Bronchial epithelial cell (primary cell): ENCODE results near the gene IP6K3. TPM values are rescaled to one million over a fixed set of nuclear protein-coding genes. Genes with fewer than 3 reads are reported as not detected.
A peak's percentile ranks its signal among the peaks of the same experiment; 100 is the strongest.

Experiments used
- DNase-seq: peaks from one replicate; pipeline ENCODE4 v3.0.0-alpha.2; 2010; ENCODE audit warnings: low read depth
- FAIRE-seq: peaks from 2 replicates; lab custom pipeline; 2011; peaks lifted over from hg19 to GRCh38; lab: Jason Lieb, UNC
- H3K27me3 ChIP-seq: 2 replicates; pipeline ENCODE4 v1.5.1; 2011; ENCODE audit warnings: low read length; ENCODE audit not compliant: control insufficient read depth, insufficient read depth
- H3K36me3 ChIP-seq: 2 replicates; pipeline ENCODE4 v1.5.1; 2011; ENCODE audit warnings: low read length; ENCODE audit not compliant: control insufficient read depth, insufficient read depth
- H3K4me3 ChIP-seq: 2 replicates; pipeline ENCODE4 v1.5.1; 2011; ENCODE audit warnings: mild to moderate bottlenecking, low read depth, low read length, control low read depth
- total RNA-seq: library from RNA; depleted of rRNA; stranded (reverse); fragments of >200 nt; gene quantifications from 2 replicates; pipeline ENCODE4 v1.2.1, GENCODE V29; 2014
- TF ChIP-seq, protein P1 (sequence below): IDR thresholded peaks from 2 replicates; pipeline ENCODE4 v1.5.1; 2011; ENCODE audit warnings: mild to moderate bottlenecking, moderate library complexity, low read length, control low read depth, inconsistent platforms; ENCODE audit not compliant: insufficient read depth, severe bottlenecking

IP6K3 gene
- total RNA-seq, 1 donor from 2014 or later: under 0.01 TPM

DNA sequence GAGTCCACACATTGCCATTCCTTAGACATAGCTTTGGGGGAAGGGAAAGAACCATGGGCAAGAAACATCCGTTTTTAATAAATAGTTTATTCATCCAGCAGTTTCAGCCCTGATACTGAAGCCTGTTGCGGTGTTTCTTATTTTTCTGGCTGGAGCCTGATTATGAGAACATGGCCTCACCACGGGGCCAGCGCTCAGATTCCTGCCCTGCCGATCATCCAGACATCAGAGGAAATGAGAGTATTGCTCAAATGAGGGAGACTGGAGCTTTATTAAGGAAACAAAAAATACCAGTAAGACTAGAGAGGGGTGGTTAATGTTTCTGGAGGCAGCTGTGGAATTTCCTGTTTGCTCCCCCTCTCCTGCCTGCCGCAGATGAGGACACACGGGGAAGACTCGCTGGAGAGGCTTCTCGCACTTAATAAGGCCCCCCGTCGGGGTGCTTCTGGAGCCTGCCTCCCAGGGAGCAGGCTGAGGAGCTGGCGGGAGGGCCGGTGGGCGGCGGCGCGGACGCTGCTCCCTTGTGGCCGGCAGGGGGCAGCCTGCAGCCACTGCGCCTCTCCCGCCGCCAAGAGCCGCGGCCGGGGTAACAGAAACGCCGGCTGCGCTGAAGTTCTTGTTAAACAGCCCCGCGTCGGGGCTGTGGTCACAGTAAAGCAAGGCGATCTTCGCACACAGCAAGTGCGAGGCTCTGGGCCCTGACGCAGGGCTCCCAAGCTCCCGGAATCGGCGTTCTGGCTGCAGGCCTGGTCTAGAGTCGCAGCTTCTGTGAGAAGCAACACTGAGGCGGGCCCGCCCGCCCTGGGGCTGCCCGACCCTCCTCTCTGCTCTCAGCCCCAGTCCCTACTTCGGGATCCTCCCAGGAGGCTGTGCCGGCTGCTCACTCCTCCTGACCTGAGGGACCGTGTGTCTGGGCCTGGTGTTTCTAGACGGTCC, 24.7 kb upstream of the IP6K3 start:
- Histone ChIP-seq H3K4me3 (no peak overlapping the region), H3K27me3 (no peaks in the 10 kb centered on the region), H3K36me3 (peaks cover 18% of the 10 kb centered on the region)
- TF ChIP-seq, protein P1, sequence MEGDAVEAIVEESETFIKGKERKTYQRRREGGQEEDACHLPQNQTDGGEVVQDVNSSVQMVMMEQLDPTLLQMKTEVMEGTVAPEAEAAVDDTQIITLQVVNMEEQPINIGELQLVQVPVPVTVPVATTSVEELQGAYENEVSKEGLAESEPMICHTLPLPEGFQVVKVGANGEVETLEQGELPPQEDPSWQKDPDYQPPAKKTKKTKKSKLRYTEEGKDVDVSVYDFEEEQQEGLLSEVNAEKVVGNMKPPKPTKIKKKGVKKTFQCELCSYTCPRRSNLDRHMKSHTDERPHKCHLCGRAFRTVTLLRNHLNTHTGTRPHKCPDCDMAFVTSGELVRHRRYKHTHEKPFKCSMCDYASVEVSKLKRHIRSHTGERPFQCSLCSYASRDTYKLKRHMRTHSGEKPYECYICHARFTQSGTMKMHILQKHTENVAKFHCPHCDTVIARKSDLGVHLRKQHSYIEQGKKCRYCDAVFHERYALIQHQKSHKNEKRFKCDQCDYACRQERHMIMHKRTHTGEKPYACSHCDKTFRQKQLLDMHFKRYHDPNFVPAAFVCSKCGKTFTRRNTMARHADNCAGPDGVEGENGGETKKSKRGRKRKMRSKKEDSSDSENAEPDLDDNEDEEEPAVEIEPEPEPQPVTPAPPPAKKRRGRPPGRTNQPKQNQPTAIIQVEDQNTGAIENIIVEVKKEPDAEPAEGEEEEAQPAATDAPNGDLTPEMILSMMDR: peak; percentile 89
- no peak for FAIRE-seq
- peak; percentile 60 for DNase-seq

DNA sequence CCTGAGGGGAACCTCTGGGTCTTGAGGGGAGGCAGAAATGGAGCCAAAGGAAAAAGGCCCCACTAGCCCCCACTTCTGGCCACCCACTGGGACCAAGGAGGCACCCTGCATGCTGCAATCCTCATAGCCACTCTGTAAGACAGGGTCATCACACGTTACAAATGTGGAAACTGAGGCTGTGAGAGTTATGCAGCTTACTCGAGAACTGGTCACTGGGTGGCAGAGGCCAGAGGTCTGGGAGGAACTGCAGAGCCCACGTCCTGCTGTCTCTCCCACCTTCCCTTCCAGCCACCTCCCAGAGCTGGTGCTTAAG, 24.1 kb upstream of the IP6K3 start:
- DNase-seq (no peak), FAIRE-seq (no peak)
- TF ChIP-seq, protein P1: no peak
- no peak overlapping the region for H3K4me3 ChIP-seq
- H3K27me3 ChIP-seq: no peaks in the 10 kb centered on the region
- peaks cover 14% of the 10 kb centered on the region for H3K36me3 ChIP-seq

DNA sequence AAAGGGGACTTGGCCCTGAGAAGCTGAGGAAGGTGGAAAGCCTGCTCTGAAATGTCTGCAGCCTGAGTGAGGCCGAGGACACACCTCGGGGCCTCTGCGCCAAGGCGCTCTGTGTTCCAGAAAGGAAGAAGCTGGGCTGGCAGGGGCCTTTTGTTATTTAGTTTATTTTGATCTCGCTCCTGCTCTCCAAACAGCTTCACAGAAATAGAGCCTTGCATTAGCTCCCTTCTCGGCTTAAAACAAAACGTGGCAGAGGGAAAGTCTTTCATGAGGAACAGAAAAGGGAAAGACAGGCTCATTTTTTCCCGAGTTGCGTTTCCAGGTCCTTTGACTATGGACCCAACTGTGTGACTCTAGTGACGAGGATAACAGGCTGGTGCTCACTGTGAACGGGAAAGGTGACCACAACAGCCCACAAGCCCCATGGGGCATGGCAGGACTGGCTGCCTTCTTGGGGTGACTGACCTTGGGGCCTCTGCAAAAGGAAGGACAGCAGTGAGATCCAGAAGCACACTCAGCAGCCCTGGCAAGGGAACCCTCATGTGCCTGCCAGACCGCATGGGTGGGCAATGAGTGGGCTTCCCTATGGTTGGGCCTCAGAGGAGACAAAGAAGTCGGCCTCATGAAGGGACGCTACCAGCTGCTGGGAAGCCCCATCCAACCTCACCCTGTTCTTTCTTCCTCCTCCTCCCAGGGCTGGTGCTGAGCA, 23.6 kb upstream of the IP6K3 start:
- DNase-seq (no peak), FAIRE-seq (no peak)
- TF ChIP-seq, protein P1: no peak
- H3K36me3 ChIP-seq: peaks cover 11% of the 10 kb centered on the region
- no peak overlapping the region for H3K4me3 ChIP-seq
- H3K27me3 ChIP-seq: no peaks in the 10 kb centered on the region

DNA sequence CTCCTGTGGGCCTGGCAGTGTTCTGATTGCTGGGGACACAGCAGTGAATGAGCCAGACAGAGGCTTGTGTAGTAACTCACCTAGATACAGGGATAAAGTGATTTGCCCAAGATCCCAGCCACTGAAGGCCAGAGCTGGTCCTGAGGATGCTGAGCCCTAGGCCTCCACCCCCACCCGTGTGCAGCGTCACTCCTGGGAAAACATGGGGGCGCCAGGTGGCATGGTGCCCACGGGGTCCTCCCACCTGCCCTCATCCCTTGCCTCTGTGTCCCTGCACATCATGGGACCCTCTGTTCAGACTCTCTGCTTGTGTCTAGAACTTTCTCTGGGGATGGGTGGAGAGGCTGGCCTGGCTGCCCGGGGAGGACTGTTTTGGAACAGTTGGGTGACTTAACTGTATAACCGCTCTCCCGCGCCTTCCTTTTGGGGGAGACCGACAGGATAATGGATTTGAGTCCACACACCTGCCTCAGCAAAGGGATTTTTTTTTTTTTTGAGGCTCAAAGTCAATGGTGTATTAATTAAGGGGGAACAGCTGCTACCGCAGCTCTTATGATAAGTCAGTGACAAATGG, 22.6 kb upstream of the IP6K3 start:
- Histone ChIP-seq H3K36me3 (peaks cover 4% of the 10 kb centered on the region), H3K27me3 (no peaks in the 10 kb centered on the region), H3K4me3 (no peak overlapping the region)
- FAIRE-seq (no peak), DNase-seq (no peak)
- TF ChIP-seq, protein P1: no peak

DNA sequence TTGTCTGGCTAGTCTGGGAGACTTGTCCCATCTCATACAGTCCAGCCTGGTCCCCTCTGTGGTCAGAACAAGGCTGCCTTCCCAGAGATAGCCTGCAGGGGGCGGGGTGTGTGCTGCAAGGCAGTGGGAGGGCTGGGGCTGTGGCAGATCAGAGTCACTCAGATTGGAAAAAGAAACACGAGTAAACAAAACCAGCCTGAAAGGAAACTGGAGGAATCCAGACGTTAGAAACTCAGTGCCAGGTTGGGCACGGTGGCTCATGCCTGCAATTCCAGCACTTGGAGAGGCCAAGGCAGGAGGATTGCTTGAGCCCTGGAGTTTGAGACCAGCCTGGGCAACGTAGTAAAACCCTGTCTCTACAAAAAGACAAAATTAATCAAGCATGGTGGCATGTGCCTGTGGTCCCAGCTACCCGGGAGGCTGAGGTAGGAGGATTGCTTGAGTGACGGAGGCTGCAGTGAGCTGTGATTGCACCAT, 22.0 kb upstream of the IP6K3 start:
- DNase-seq: peak; percentile 59
- no peak overlapping the region for H3K4me3 ChIP-seq
- peaks cover 4% of the 10 kb centered on the region for H3K36me3 ChIP-seq
- TF ChIP-seq, protein P1: peak; percentile 85
- FAIRE-seq: peak; percentile 75
- H3K27me3 ChIP-seq: no peaks in the 10 kb centered on the region
